H9 (cell line): ENCODE measurements around the gene SCG2. TPM values are rescaled to one million over a fixed set of nuclear protein-coding genes. Genes with fewer than 3 reads are reported as not detected.

ENCODE experiments used
- DNase-seq: peaks from one replicate; pipeline ENCODE4 v3.0.0-alpha.2; 2017
- H2AFZ ChIP-seq: one replicate; pipeline ENCODE4 v1.6.1; 2013; ENCODE audit warnings: mild to moderate bottlenecking, low read length, control low read depth, moderate library complexity
- H2AK5ac ChIP-seq: 2 replicates; pipeline ENCODE4 v1.6.1; 2013; ENCODE audit warnings: low read length, control low read depth, mixed read lengths; ENCODE audit not compliant: insufficient read length
- H2BK120ac ChIP-seq: one replicate; pipeline ENCODE4 v1.6.1; 2013; ENCODE audit warnings: low read depth, mild to moderate bottlenecking, low read length, control low read depth, inconsistent platforms; ENCODE audit not compliant: poor library complexity, severe bottlenecking
- H2BK12ac ChIP-seq: 2 replicates; pipeline ENCODE4 v1.6.1; 2013; ENCODE audit warnings: low read length, control low read depth, mixed read lengths, low read depth; ENCODE audit not compliant: insufficient read length
- H2BK15ac ChIP-seq: 2 replicates; pipeline ENCODE4 v1.6.1; 2013; ENCODE audit warnings: low read depth, low read length, control low read depth
- H2BK20ac ChIP-seq: one replicate; pipeline ENCODE4 v1.6.1; 2013; ENCODE audit warnings: low read depth, mild to moderate bottlenecking, low read length, control low read depth, inconsistent platforms; ENCODE audit not compliant: poor library complexity, severe bottlenecking
- H2BK5ac ChIP-seq: 2 replicates; pipeline ENCODE4 v1.6.1; 2013; ENCODE audit warnings: low read length, control low read depth, mixed read lengths; ENCODE audit not compliant: insufficient read length
- H3K14ac ChIP-seq: 2 replicates; pipeline ENCODE4 v1.6.1; 2013; ENCODE audit warnings: low read length, control low read depth; ENCODE audit not compliant: insufficient read depth
- H3K18ac ChIP-seq: 2 replicates; pipeline ENCODE4 v1.6.1; 2013; ENCODE audit warnings: low read depth, mild to moderate bottlenecking, mixed read lengths, low read length, control low read depth; ENCODE audit not compliant: insufficient read length
- H3K23ac ChIP-seq: 2 replicates; pipeline ENCODE4 v1.6.1; 2013; ENCODE audit warnings: low read length, control low read depth, mixed read lengths, low read depth; ENCODE audit not compliant: insufficient read length
- H3K23me2 ChIP-seq: 2 replicates; pipeline ENCODE4 v1.6.1; 2013; ENCODE audit warnings: low read depth, mild to moderate bottlenecking, mixed read lengths, low read length, control low read depth; ENCODE audit not compliant: insufficient read length, poor library complexity, severe bottlenecking
- H3K27ac ChIP-seq: 2 replicates; pipeline ENCODE4 v1.5.1; 2013; ENCODE audit warnings: low read length, control low read depth, mixed read lengths, low read depth; ENCODE audit not compliant: insufficient read length
- H3K27me3 ChIP-seq: 2 replicates; pipeline ENCODE4 v1.6.1; 2013; ENCODE audit warnings: low read length, control low read depth, inconsistent platforms; ENCODE audit not compliant: insufficient read depth
- H3K4ac ChIP-seq: 2 replicates; pipeline ENCODE4 v1.6.1; 2013; ENCODE audit warnings: low read depth, mild to moderate bottlenecking, control low read depth, inconsistent platforms, low read length, moderate library complexity
- H3K4me1 ChIP-seq: 2 replicates; pipeline ENCODE4 v1.6.1; 2013; ENCODE audit warnings: low read length, control low read depth, inconsistent platforms; ENCODE audit not compliant: insufficient read depth
- H3K4me2 ChIP-seq: 2 replicates; pipeline ENCODE4 v1.6.1; 2013; ENCODE audit warnings: low read length, control low read depth, mixed read lengths; ENCODE audit not compliant: insufficient read length, insufficient read depth
- H3K56ac ChIP-seq: 2 replicates; pipeline ENCODE4 v1.6.1; 2013; ENCODE audit warnings: low read depth, mild to moderate bottlenecking, mixed read lengths, low read length, control low read depth; ENCODE audit not compliant: insufficient read length
- H3K79me1 ChIP-seq: 2 replicates; pipeline ENCODE4 v1.6.1; 2013; ENCODE audit warnings: low read depth, mild to moderate bottlenecking, moderate library complexity, low read length, control low read depth, inconsistent platforms; ENCODE audit not compliant: insufficient read depth, poor library complexity, severe bottlenecking
- H3K79me2 ChIP-seq: 2 replicates; pipeline ENCODE4 v1.6.1; 2013; ENCODE audit warnings: low read length, control low read depth, inconsistent platforms; ENCODE audit not compliant: insufficient read depth
- H3K9ac ChIP-seq: 2 replicates; pipeline ENCODE4 v1.6.1; 2013; ENCODE audit warnings: low read length, control low read depth, mixed read lengths; ENCODE audit not compliant: insufficient read length; ENCODE audit errors: extremely low read depth
- H3K9me3 ChIP-seq: one replicate; pipeline ENCODE4 v1.6.1; 2013; ENCODE audit warnings: low read depth, low read length, inconsistent platforms; ENCODE audit not compliant: control insufficient read depth
- H3T11ph ChIP-seq: one replicate; pipeline ENCODE4 v1.6.1; 2013; ENCODE audit warnings: mild to moderate bottlenecking, low read length, control low read depth, inconsistent platforms
- H4K20me1 ChIP-seq: one replicate; pipeline ENCODE4 v1.6.1; 2013; ENCODE audit not compliant: control insufficient read depth, insufficient read length, insufficient read depth
- H4K5ac ChIP-seq: 2 replicates; pipeline ENCODE4 v1.6.1; 2013; ENCODE audit warnings: low read depth, mild to moderate bottlenecking, mixed read lengths, low read length, control low read depth; ENCODE audit not compliant: insufficient read length
- H4K8ac ChIP-seq: replicated peaks from 2 replicates; pipeline ENCODE4 v1.6.1; 2013; ENCODE audit warnings: low read length, control low read depth, mixed read lengths, low read depth; ENCODE audit not compliant: insufficient read length
- H4K91ac ChIP-seq: 2 replicates; pipeline ENCODE4 v1.6.1; 2013; ENCODE audit warnings: low read depth, mild to moderate bottlenecking, moderate library complexity, mixed read lengths, low read length, control low read depth; ENCODE audit not compliant: insufficient read length
- H3K27ac Mint-ChIP-seq, 3 experiments: 2 replicates in 2 of 3; 3 replicates in 1 of 3; pipeline ENCODE4 v1.8.0; 2020 to 2021; ENCODE audit warnings: mixed read lengths in 3 of 3, mild to moderate bottlenecking in 1 of 3, moderate library complexity in 1 of 3
- H3K27me3 Mint-ChIP-seq: 2 replicates; pipeline ENCODE4 v1.8.0; 2021; ENCODE audit warnings: low read depth, mild to moderate bottlenecking, moderate library complexity, mixed read lengths
- H3K36me3 Mint-ChIP-seq, 3 experiments: 2 replicates in 2 of 3; 3 replicates in 1 of 3; pipeline ENCODE4 v1.8.0; 2020 to 2021; ENCODE audit warnings: low read depth in 3 of 3, mixed read lengths in 3 of 3; ENCODE audit not compliant: insufficient read depth in 1 of 3
- H3K4me1 Mint-ChIP-seq, 2 experiments: 2 replicates each; pipeline ENCODE4 v1.8.0; 2020; ENCODE audit warnings: mixed read lengths in 2 of 2
- H3K4me3 Mint-ChIP-seq, 2 experiments: 2 replicates in 1 of 2; 3 replicates in 1 of 2; pipeline ENCODE4 v1.8.0; 2020 to 2021; ENCODE audit warnings: mild to moderate bottlenecking in 2 of 2, mixed read lengths in 2 of 2, moderate library complexity in 1 of 2
- H3K9me3 Mint-ChIP-seq, 2 experiments: 2 replicates in 1 of 2; 3 replicates in 1 of 2; pipeline ENCODE4 v1.8.0; 2020; ENCODE audit warnings: mild to moderate bottlenecking in 2 of 2, mixed read lengths in 2 of 2, moderate library complexity in 1 of 2
- WGBS: extraction: QIAGEN DNeasy Blood & Tissue Kit; methylation state at CpG from one replicate; pipeline ENCODE4 v1.1.7; 2013; ENCODE audit warnings: missing lambda C conversion rate, low lambda C conversion rate, mixed read lengths; ENCODE audit not compliant: insufficient read length; ENCODE audit errors: extremely low coverage; 5-methylcytosine and 5-hydroxymethylcytosine counted together
- total RNA-seq: library from RNA; stranded (reverse); gene quantifications from 2 replicates; pipeline ENCODE4 v1.2.1, GENCODE V29; 2021
- TF ChIP-seq, protein P1 (sequence below): fragments of 200-600 bp; sonication (generic); conservative IDR thresholded peaks from 3 replicates; pipeline ENCODE4 v1.8.0; 2021; ENCODE audit warnings: antibody characterized with exemption, mild to moderate bottlenecking

Gene SCG2
- total RNA-seq, 1 experiment from 2014 or later, result 4.4 TPM

DNA sequence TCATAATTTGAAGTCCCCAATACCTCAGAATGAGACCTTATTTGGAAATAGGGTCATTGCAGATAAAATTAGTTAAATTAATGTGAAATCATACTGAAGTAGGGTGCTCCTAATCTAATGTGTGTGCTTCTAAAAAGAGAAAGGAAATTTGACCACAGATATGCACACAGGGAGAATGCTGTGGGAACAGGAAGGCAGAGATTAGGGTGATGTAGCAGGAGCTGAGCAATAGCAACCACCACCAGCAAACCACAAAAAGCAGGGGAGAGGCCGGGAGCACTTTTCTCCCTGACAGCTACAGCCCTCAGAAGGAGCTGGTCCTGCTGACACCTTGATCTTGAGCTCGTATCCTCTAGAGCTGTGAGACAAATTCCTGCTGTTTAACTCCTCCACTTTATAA lies 24.6 kb upstream of the SCG2 start:
- Histone ChIP-seq H3K79me2 (no peaks in the 10 kb centered on the region), H3T11ph (no peak overlapping the region), H2BK15ac (no peak overlapping the region), H3K23ac (no peak overlapping the region), H2BK20ac (no peak overlapping the region), H3K27me3 (peaks cover 5% of the 10 kb centered on the region; the same call in 1 of the 2 replicates), H4K20me1 (no peaks in the 10 kb centered on the region), H4K91ac (no peak overlapping the region), H3K18ac (no peak overlapping the region), H3K56ac (no peak overlapping the region), H3K9ac (no peak overlapping the region), H2BK12ac (no peak overlapping the region), H2BK120ac (no peak overlapping the region), H3K4me1 (no peaks in the 10 kb centered on the region), H3K4ac (no peak overlapping the region), H3K23me2 (no peaks in the 10 kb centered on the region), H3K4me2 (no peak overlapping the region), H4K5ac (no peak overlapping the region), H3K14ac (no peak overlapping the region), H2AK5ac (no peak overlapping the region), H3K9me3 (no peaks in the 10 kb centered on the region), H2BK5ac (no peak overlapping the region), H4K8ac (no peak overlapping the region), H2AFZ (no peak overlapping the region), H3K79me1 (no peaks in the 10 kb centered on the region), H3K27ac (no peak overlapping the region)
- no peaks in the 10 kb centered on the region for H3K9me3 Mint-ChIP-seq
- H3K27me3 Mint-ChIP-seq, result peaks cover 74% of the 10 kb centered on the region
- no peak overlapping the region for H3K27ac Mint-ChIP-seq
- H3K36me3 Mint-ChIP-seq, result no peaks in the 10 kb centered on the region
- no peaks in the 10 kb centered on the region for H3K4me1 Mint-ChIP-seq
- DNase-seq, result no peak
- TF ChIP-seq, protein P1, sequence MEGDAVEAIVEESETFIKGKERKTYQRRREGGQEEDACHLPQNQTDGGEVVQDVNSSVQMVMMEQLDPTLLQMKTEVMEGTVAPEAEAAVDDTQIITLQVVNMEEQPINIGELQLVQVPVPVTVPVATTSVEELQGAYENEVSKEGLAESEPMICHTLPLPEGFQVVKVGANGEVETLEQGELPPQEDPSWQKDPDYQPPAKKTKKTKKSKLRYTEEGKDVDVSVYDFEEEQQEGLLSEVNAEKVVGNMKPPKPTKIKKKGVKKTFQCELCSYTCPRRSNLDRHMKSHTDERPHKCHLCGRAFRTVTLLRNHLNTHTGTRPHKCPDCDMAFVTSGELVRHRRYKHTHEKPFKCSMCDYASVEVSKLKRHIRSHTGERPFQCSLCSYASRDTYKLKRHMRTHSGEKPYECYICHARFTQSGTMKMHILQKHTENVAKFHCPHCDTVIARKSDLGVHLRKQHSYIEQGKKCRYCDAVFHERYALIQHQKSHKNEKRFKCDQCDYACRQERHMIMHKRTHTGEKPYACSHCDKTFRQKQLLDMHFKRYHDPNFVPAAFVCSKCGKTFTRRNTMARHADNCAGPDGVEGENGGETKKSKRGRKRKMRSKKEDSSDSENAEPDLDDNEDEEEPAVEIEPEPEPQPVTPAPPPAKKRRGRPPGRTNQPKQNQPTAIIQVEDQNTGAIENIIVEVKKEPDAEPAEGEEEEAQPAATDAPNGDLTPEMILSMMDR, result no peak
- no peak overlapping the region for H3K4me3 Mint-ChIP-seq
- WGBS, result no CpG with 5 or more reads among the region's 2 CpGs
